AG09319 (cell line): ENCODE measurements around the gene SGO1.
A peak's percentile ranks its signal among the peaks of the same experiment; 100 is the strongest.

Experiments
- DNase-seq: peaks from one replicate; pipeline ENCODE4 v3.0.0-alpha.2; 2010; ENCODE audit warnings: low read depth; ENCODE audit errors: extremely low read depth
- CTCF ChIP-seq: IDR thresholded peaks from 2 replicates; pipeline ENCODE4 v1.5.1; 2011; ENCODE audit warnings: low read depth, mild to moderate bottlenecking, inconsistent platforms, low read length, moderate library complexity

SGO1 gene

GRCh38 chr3:20185679-20186599 lies at the start of gene SGO1:
Gene SGO1 (minus strand): TSS chr3:20186206. CDS start chr3:20184027, 2,179 bp downstream.
- TF ChIP-seq CTCF: peak; percentile 16
- peak; percentile 91 for DNase-seq

- no peak for DNase-seq
- TF ChIP-seq CTCF: no peak
Observed at GRCh38 chr3:20235796-20236195, 49.8 kb upstream of the SGO1 start.

- DNase-seq: no peak
- no peak for TF ChIP-seq CTCF
Observed at GRCh38 chr3:20232906-20233780, 47.1 kb upstream of the SGO1 start.

- no peak for TF ChIP-seq CTCF
Observed at GRCh38 chr3:20230954-20231353, 44.9 kb upstream of the SGO1 start.

GRCh38 chr3:20225769-20226168 lies 39.8 kb upstream of the SGO1 start:
- TF ChIP-seq CTCF: peak; percentile 9
- DNase-seq: no peak

More at GRCh38 chr3:20230954-20231353, 44.9 kb upstream of the SGO1 start:
- no peak for DNase-seq

GRCh38 chr3:20222274-20222673 lies 36.3 kb upstream of the SGO1 start:
- DNase-seq: no peak
- no peak for TF ChIP-seq CTCF
